H1 (cell line): ENCODE data around the gene KRTAP10-8. TPM values are rescaled to one million over a fixed set of nuclear protein-coding genes. Genes with fewer than 3 reads are reported as not detected.

Source experiments
- BCL11A ChIP-seq, 2 experiments: IDR thresholded peaks; one replicate each; pipeline ENCODE4 v1.6.1; 2011; ENCODE audit warnings: low read depth in 2 of 2, low read length in 2 of 2, mild to moderate bottlenecking in 2 of 2
- CHD2 ChIP-seq: IDR thresholded peaks from 2 replicates; pipeline ENCODE4 v1.6.1; 2012; ENCODE audit warnings: low read length, improper control_type of control experiment
- GABPA ChIP-seq: IDR thresholded peaks from 2 replicates; pipeline ENCODE4 v1.6.1; 2011; ENCODE audit warnings: mild to moderate bottlenecking, low read length, moderate library complexity, borderline replicate concordance; ENCODE audit not compliant: insufficient read depth
- HDAC2 ChIP-seq, 2 experiments: fragments of 300-600 bp in 1 of 2; sonication (generic) in 1 of 2; IDR thresholded peaks; 2 replicates each; pipeline ENCODE4 v1.6.1; 2011 to 2012; ENCODE audit warnings: low read depth in 2 of 2, low read length in 2 of 2, mild to moderate bottlenecking in 2 of 2, moderate library complexity in 2 of 2, borderline replicate concordance in 1 of 2, inconsistent platforms in 1 of 2
- KDM5A ChIP-seq: fragments of 200-600 bp; IDR thresholded peaks from 2 replicates; pipeline ENCODE4 v1.7.1; 2012; ENCODE audit warnings: mild to moderate bottlenecking, low read length, inconsistent platforms, mixed read lengths
- POLR2A ChIP-seq, 2 experiments: IDR thresholded peaks; 1 replicate in 1 of 2; 2 replicates in 1 of 2; pipeline ENCODE4 v1.6.1; 2011; ENCODE audit warnings: low read depth in 2 of 2, low read length in 2 of 2, mild to moderate bottlenecking in 2 of 2; ENCODE audit errors: control extremely low read depth in 1 of 2
- RFX5 ChIP-seq: IDR thresholded peaks from 2 replicates; pipeline ENCODE4 v1.6.1; 2011; ENCODE audit warnings: low read depth, low read length, improper control_type of control experiment, borderline replicate concordance
- RNF2 ChIP-seq: fragments of 200-900, 300-1000 bp; sonication (generic); IDR thresholded peaks from 2 replicates; pipeline ENCODE4 v1.7.1; 2016; ENCODE audit warnings: borderline replicate concordance, low read depth, mild to moderate bottlenecking, antibody characterized with exemption, low read length; ENCODE audit not compliant: poor library complexity, severe bottlenecking; ENCODE audit errors: missing control alignments
- polyA plus RNA-seq, 7 experiments: library from polyadenylated mRNA; depleted of rRNA in 3 of 7; stranded (reverse) in 5 of 7; unstranded in 2 of 7; fragments of >200 nt in 5 of 7; fragments of 200-250 nt in 2 of 7; gene quantifications; 1 replicate in 5 of 7; 2 replicates in 1 of 7; 4 replicates in 1 of 7; pipeline versions ENCODE4 v1.2.1 to v1.2.3, GENCODE V29; 2011 to 2013; ENCODE audit warnings: missing spikeins in 2 of 7, mixed read lengths in 2 of 7
- total RNA-seq: library from RNA; stranded (reverse); fragmentation: NEBNext Ultra II Directional; extraction: Animal tissue kit (Norgen Biotek cat#: 25700); gene quantifications from 2 replicates; pipeline ENCODE4 v1.2.1, GENCODE V29; 2021
- TF ChIP-seq, protein P1 (sequence below): fragments of 300-600 bp; sonication (generic); IDR thresholded peaks from 2 replicates; pipeline ENCODE4 v1.7.1; 2012; ENCODE audit warnings: low read length, moderate library complexity, mild to moderate bottlenecking, inconsistent platforms; ENCODE audit not compliant: insufficient replicate concordance

Gene KRTAP10-8
- total and polyA plus RNA-seq, 2 of the 8 experiments (the other 6 are each of a cell fraction or from before 2014, with no cell fraction given): not detected

DNA sequence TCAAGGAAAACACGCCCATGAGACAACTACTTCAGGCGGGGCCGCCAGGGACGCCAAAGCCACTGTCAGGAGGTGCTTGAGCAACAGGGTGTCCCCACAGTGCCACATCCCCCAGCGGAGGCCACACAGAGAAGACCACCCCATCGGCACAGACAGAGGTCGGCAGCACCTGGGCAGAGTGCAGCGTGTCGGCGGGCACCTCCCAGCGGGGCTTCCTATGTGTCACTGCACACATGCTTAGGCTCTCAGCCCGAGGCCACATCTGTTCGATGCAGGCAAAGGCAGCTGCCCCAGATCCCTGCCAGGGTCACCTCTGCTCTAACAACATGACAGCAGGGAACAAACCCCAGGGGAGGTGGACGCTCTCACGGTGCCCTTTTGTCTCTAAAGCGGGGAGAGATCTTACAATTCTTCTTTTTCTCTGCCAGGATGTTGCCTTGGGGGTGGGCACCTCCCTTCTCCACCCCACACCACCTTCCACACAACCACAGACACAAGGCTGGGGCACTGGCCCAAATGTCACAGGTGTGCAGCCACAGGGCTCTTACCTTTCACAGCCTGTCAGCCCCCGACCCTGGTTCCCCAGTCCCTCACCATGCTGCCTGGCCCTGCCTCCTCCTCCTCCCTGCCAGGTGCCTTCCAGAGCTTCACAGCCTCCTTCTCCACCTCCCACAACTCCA, 4.2 kb downstream of the KRTAP10-8 start (continued):
- TF ChIP-seq, protein P1, sequence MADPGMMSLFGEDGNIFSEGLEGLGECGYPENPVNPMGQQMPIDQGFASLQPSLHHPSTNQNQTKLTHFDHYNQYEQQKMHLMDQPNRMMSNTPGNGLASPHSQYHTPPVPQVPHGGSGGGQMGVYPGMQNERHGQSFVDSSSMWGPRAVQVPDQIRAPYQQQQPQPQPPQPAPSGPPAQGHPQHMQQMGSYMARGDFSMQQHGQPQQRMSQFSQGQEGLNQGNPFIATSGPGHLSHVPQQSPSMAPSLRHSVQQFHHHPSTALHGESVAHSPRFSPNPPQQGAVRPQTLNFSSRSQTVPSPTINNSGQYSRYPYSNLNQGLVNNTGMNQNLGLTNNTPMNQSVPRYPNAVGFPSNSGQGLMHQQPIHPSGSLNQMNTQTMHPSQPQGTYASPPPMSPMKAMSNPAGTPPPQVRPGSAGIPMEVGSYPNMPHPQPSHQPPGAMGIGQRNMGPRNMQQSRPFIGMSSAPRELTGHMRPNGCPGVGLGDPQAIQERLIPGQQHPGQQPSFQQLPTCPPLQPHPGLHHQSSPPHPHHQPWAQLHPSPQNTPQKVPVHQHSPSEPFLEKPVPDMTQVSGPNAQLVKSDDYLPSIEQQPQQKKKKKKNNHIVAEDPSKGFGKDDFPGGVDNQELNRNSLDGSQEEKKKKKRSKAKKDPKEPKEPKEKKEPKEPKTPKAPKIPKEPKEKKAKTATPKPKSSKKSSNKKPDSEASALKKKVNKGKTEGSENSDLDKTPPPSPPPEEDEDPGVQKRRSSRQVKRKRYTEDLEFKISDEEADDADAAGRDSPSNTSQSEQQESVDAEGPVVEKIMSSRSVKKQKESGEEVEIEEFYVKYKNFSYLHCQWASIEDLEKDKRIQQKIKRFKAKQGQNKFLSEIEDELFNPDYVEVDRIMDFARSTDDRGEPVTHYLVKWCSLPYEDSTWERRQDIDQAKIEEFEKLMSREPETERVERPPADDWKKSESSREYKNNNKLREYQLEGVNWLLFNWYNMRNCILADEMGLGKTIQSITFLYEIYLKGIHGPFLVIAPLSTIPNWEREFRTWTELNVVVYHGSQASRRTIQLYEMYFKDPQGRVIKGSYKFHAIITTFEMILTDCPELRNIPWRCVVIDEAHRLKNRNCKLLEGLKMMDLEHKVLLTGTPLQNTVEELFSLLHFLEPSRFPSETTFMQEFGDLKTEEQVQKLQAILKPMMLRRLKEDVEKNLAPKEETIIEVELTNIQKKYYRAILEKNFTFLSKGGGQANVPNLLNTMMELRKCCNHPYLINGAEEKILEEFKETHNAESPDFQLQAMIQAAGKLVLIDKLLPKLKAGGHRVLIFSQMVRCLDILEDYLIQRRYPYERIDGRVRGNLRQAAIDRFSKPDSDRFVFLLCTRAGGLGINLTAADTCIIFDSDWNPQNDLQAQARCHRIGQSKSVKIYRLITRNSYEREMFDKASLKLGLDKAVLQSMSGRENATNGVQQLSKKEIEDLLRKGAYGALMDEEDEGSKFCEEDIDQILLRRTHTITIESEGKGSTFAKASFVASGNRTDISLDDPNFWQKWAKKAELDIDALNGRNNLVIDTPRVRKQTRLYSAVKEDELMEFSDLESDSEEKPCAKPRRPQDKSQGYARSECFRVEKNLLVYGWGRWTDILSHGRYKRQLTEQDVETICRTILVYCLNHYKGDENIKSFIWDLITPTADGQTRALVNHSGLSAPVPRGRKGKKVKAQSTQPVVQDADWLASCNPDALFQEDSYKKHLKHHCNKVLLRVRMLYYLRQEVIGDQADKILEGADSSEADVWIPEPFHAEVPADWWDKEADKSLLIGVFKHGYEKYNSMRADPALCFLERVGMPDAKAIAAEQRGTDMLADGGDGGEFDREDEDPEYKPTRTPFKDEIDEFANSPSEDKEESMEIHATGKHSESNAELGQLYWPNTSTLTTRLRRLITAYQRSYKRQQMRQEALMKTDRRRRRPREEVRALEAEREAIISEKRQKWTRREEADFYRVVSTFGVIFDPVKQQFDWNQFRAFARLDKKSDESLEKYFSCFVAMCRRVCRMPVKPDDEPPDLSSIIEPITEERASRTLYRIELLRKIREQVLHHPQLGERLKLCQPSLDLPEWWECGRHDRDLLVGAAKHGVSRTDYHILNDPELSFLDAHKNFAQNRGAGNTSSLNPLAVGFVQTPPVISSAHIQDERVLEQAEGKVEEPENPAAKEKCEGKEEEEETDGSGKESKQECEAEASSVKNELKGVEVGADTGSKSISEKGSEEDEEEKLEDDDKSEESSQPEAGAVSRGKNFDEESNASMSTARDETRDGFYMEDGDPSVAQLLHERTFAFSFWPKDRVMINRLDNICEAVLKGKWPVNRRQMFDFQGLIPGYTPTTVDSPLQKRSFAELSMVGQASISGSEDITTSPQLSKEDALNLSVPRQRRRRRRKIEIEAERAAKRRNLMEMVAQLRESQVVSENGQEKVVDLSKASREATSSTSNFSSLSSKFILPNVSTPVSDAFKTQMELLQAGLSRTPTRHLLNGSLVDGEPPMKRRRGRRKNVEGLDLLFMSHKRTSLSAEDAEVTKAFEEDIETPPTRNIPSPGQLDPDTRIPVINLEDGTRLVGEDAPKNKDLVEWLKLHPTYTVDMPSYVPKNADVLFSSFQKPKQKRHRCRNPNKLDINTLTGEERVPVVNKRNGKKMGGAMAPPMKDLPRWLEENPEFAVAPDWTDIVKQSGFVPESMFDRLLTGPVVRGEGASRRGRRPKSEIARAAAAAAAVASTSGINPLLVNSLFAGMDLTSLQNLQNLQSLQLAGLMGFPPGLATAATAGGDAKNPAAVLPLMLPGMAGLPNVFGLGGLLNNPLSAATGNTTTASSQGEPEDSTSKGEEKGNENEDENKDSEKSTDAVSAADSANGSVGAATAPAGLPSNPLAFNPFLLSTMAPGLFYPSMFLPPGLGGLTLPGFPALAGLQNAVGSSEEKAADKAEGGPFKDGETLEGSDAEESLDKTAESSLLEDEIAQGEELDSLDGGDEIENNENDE: no peak
- TF ChIP-seq CHD2: no peak
- no peak for TF ChIP-seq POLR2A (IDR thresholded peaks at IDR 0.05; ENCODE audit: control extremely low read depth in 1 of 2, low read depth in 2 of 2, low read length in 2 of 2)
- no peak for TF ChIP-seq KDM5A
- TF ChIP-seq GABPA: no peak
- TF ChIP-seq RNF2: no peak
- no peak for TF ChIP-seq RFX5
- no peak for TF ChIP-seq HDAC2 (IDR thresholded peaks at IDR 0.05; ENCODE audit: borderline replicate concordance in 1 of 2, low read depth in 2 of 2, low read length in 2 of 2)
- no peak for TF ChIP-seq BCL11A (IDR thresholded peaks at IDR 0.05; ENCODE audit: low read depth in 2 of 2, low read length in 2 of 2)
